IPS-18c (cell line): ENCODE measurements around the gene TMEM167B.

Experiments used
- H3K4me3 ChIP-seq: 2 replicates; pipeline ENCODE4 v1.7.0; 2013; ENCODE audit warnings: low read depth, mild to moderate bottlenecking, low read length, moderate library complexity; ENCODE audit not compliant: insufficient read depth
- H3K9me3 ChIP-seq: one replicate; pipeline ENCODE4 v1.6.1; 2013; ENCODE audit warnings: mild to moderate bottlenecking, low read length, moderate library complexity; ENCODE audit not compliant: control insufficient read depth, insufficient read depth

The TMEM167B gene

GRCh38 chr1:109104364-109105151 lies 14.0 kb downstream of the TMEM167B start:
- Histone ChIP-seq H3K9me3 (peaks cover 2% of the 10 kb centered on the region), H3K4me3 (no peak overlapping the region)

GRCh38 chr1:109105881-109106280 lies 15.3 kb downstream of the TMEM167B start:
- H3K9me3 ChIP-seq: peaks cover 2% of the 10 kb centered on the region
- H3K4me3 ChIP-seq: no peak overlapping the region

- Histone ChIP-seq H3K9me3 (no peaks in the 10 kb centered on the region), H3K4me3 (no peak overlapping the region)
Observed at GRCh38 chr1:109107785-109108184, 17.2 kb downstream of the TMEM167B start.

- H3K4me3 ChIP-seq: no peak overlapping the region
- H3K9me3 ChIP-seq: no peaks in the 10 kb centered on the region
Observed at GRCh38 chr1:109109906-109110305, 19.3 kb downstream of the TMEM167B start.

GRCh38 chr1:109111386-109112055 lies 21.0 kb downstream of the TMEM167B start:
- Histone ChIP-seq H3K9me3 (no peaks in the 10 kb centered on the region), H3K4me3 (no peak overlapping the region)

GRCh38 chr1:109112056-109112651 lies 21.6 kb downstream of the TMEM167B start:
- no peaks in the 10 kb centered on the region for H3K9me3 ChIP-seq
- no peak overlapping the region for H3K4me3 ChIP-seq

- Histone ChIP-seq H3K9me3 (no peaks in the 10 kb centered on the region), H3K4me3 (peak overlapping the region; percentile 2; the same call in 1 of the 2 replicates)
Observed at GRCh38 chr1:109112652-109113285, 22.2 kb downstream of the TMEM167B start.

GRCh38 chr1:109113590-109114341 lies 23.2 kb downstream of the TMEM167B start, which contains the start of gene ELAPOR1:
Gene ELAPOR1 (plus strand): TSS chr1:109114115. CDS start chr1:109114184, 69 bp downstream.
- Histone ChIP-seq H3K4me3 (peak within 1 kb of the TSS; percentile 52), H3K9me3 (no peaks in the 10 kb centered on the region)

- H3K9me3 ChIP-seq: no peaks in the 10 kb centered on the region
- H3K4me3 ChIP-seq: peak overlapping the region; percentile 52
Observed at GRCh38 chr1:109114342-109114674, 23.7 kb downstream of the TMEM167B start.

GRCh38 chr1:109115685-109116084 lies 25.1 kb downstream of the TMEM167B start:
- no peak overlapping the region for H3K4me3 ChIP-seq

GRCh38 chr1:109116286-109116685 lies 25.7 kb downstream of the TMEM167B start:
- Histone ChIP-seq H3K4me3 (no peak overlapping the region), H3K9me3 (no peaks in the 10 kb centered on the region)

More at GRCh38 chr1:109115685-109116084, 25.1 kb downstream of the TMEM167B start:
- H3K9me3 ChIP-seq: no peaks in the 10 kb centered on the region

GRCh38 chr1:109118089-109118488 lies 27.5 kb downstream of the TMEM167B start:
- H3K4me3 ChIP-seq: no peak overlapping the region
- H3K9me3 ChIP-seq: no peaks in the 10 kb centered on the region

GRCh38 chr1:109120356-109120755 lies 29.8 kb downstream of the TMEM167B start:
- no peaks in the 10 kb centered on the region for H3K9me3 ChIP-seq

GRCh38 chr1:109131059-109131458 lies 40.5 kb downstream of the TMEM167B start:
- Histone ChIP-seq H3K9me3 (no peaks in the 10 kb centered on the region), H3K4me3 (no peak overlapping the region)

More at GRCh38 chr1:109120356-109120755, 29.8 kb downstream of the TMEM167B start:
- no peak overlapping the region for H3K4me3 ChIP-seq

- Histone ChIP-seq H3K9me3 (no peaks in the 10 kb centered on the region), H3K4me3 (no peak overlapping the region)
Observed at GRCh38 chr1:109131800-109132199, 41.2 kb downstream of the TMEM167B start.

GRCh38 chr1:109133002-109133706 lies 42.6 kb downstream of the TMEM167B start:
- no peak overlapping the region for H3K4me3 ChIP-seq
- H3K9me3 ChIP-seq: no peaks in the 10 kb centered on the region
